GM19455 (cell line): ENCODE data around the gene AMPD2.
"Not testable (repeated sequence)": the region's sequence is repeated elsewhere in the genome, so short reads cannot be mapped to it uniquely, and the experiment has no call there.

ENCODE experiments used
- ATAC-seq: cut with Tn5 transposase; IDR thresholded peaks from one replicate; pipeline ENCODE4 v1.9.1; 2021; ENCODE audit not compliant: unreplicated experiment

The AMPD2 gene

DNA sequence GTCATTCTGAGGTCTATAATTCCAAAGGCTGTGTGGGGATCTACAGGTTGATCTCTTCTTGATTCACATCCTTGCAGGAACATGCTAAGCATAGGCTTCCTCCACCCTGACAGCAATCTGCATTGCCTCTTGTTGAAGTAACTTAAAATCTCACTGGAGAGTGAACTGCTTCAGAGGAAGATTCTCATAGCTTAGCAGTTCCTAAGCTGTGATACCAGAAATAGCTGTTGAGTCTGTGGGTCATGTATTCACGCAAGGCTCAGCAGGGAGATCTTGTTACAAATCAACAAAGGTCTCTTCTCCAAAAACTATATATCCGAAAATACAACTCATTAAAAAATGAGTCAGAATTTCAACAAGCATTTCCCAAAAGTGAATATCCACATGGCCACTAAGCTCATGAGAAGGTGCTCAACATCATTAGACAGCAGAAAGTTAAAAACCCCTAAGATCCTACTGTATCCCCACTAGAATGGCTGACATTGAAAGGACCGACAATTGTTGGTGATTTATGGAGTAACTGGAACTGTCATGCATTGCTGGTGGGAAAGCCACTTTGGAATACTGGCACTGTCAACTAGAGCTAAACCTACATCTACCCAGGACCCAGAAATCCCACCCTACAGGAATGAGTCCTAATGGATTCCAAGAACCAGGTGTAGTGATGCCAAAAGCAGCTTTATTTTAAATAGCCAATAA, 57.2 kb downstream of the AMPD2 start:
- not testable (repeated sequence) for ATAC-seq

GRCh38 chr1:109677459-109677858, 57.8 kb downstream of the AMPD2 start:
- ATAC-seq = no peak

DNA sequence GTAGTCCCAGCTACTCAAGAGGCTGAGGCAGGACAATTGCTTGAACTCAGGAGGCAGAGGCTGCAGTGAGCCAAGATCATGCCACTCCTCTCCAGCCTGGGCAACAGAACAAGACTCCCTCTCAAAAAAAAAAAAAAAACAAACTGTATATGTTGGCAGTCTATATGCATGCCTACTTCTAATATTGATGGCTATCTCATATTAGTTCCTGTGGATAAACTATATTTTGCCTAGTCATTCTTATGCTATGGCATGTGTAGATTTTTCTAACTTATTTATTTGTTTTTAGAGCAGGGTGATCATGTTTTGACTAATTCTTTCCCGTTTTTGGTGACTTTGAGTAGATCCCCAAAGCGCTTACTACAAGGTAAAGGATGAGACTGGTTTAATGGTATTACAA, 59.0 kb downstream of the AMPD2 start:
- not testable (repeated sequence) for ATAC-seq
